Brain pericyte (primary cell): ENCODE measurements around the gene LRRC14B.
A peak's percentile ranks its signal among the peaks of the same experiment; 100 is the strongest.

Source experiments
- DNase-seq: peaks from one replicate; pipeline ENCODE4 v3.0.0-alpha.2; 2012; ENCODE audit warnings: low read depth, low spot score

The LRRC14B gene

GRCh38 chr5:174876-175465 is 16.3 kb upstream of the LRRC14B start:
- DNase-seq, result no peak

- no peak for DNase-seq
These were observed 14.9 kb upstream of the LRRC14B start for GRCh38 chr5:176296-176823.

GRCh38 chr5:178110-178509 is 13.2 kb upstream of the LRRC14B start:
- DNase-seq, result no peak

- DNase-seq, result no peak
These were observed 11.9 kb upstream of the LRRC14B start for GRCh38 chr5:179401-179800.

- no peak for DNase-seq
These were observed 10.9 kb upstream of the LRRC14B start for GRCh38 chr5:180286-180918.

- DNase-seq, result no peak
These were observed 10.1 kb upstream of the LRRC14B start for GRCh38 chr5:181160-181559.

- DNase-seq, result no peak
These were observed 9.7 kb upstream of the LRRC14B start for GRCh38 chr5:181566-181965.

- no peak for DNase-seq
These were observed 9.2 kb upstream of the LRRC14B start for GRCh38 chr5:182126-182525.

GRCh38 chr5:184471-184870 is 6.8 kb upstream of the LRRC14B start:
- no peak for DNase-seq

- DNase-seq, result no peak
These were observed 5.9 kb upstream of the LRRC14B start for GRCh38 chr5:185095-186070.

- DNase-seq, result no peak
These were observed 4.9 kb upstream of the LRRC14B start for GRCh38 chr5:186091-187041.

GRCh38 chr5:187042-187431 is 4.3 kb upstream of the LRRC14B start:
- DNase-seq, result no peak

- DNase-seq, result no peak
These were observed 3.5 kb upstream of the LRRC14B start for GRCh38 chr5:187617-188451.

GRCh38 chr5:188488-189481 is 2.5 kb upstream of the LRRC14B start:
- DNase-seq, result peak; percentile 41

GRCh38 chr5:189486-189885 is 1.8 kb upstream of the LRRC14B start:
- DNase-seq, result no peak

- no peak for DNase-seq
These were observed 1.3 kb upstream of the LRRC14B start for GRCh38 chr5:189976-190365.

GRCh38 chr5:190366-191035 is 794 bp upstream of the LRRC14B start:
- no peak for DNase-seq

GRCh38 chr5:191949-192690 is 825 bp downstream of the LRRC14B start:
- no peak for DNase-seq
